ENCODE measurements around the gene ERGIC2. TPM values are rescaled to one million over a fixed set of nuclear protein-coding genes. Genes with fewer than 3 reads are reported as not detected.

ERGIC2 gene
- total RNA-seq, 1 experiment from 2014 or later = 69.8 TPM

DNA sequence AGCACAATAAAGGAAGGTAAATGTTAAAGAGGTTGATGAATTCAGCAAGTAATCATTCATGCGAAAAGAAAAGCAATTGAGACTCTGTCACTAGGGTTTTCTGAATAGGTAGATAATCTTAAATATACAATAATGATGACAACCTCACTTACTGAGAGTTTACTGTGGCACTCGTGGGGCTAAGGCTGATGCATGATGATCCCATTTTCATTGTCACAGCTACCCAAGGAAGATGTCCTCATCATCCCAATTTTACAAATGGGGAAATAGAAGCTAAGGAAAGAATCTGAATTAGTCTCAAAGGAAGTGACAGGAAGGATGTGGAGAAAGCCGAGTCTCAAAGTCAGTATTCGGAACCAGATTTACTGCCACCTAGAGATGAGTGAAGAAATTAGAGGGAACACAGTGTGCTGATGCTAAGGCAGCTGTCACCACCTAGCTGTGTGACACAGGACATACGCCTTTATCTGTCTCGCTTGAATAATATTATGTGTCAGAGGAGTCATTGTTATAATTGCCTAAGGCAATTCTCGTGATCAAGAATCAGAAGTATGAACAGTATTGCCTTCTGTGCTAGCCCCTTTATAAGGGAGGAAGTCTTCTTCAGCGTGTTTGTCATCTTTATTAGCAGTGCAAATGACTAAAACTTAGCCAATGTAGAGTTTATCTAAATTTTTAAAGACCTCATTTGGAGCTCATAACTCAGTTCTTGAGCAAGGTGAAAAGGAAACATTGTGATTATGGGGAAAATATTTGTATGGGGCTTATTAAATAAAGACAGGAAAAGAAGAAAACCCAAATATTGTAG is 63.2 kb downstream of the ERGIC2 start:
- peaks cover 15% of the 10 kb centered on the region in 2 experiments for H3K9me3 Mint-ChIP-seq
- DNase-seq = peak; percentile 68
- Histone ChIP-seq H2BK15ac (ENCODE audit: low read depth, low read length) (no peak overlapping the region), H3K9ac (ENCODE audit: extremely low read depth, insufficient read length, low read length) (no peak overlapping the region), H3K4me2 (ENCODE audit: insufficient read depth, insufficient read length, low read length) (no peak overlapping the region), H3K27ac (ENCODE audit: insufficient read length, low read depth, low read length) (no peak overlapping the region), H3K79me1 (ENCODE audit: insufficient read depth, low read depth, low read length, poor library complexity, severe bottlenecking) (no peaks in the 10 kb centered on the region), H4K5ac (ENCODE audit: insufficient read length, low read depth, low read length) (no peak overlapping the region), H3K14ac (ENCODE audit: insufficient read depth, low read length) (no peak overlapping the region), H3K4ac (ENCODE audit: low read depth, low read length) (no peak overlapping the region), H3T11ph (ENCODE audit: low read length) (no peak overlapping the region), H2BK20ac (ENCODE audit: low read depth, low read length, poor library complexity, severe bottlenecking) (no peak overlapping the region), H2BK12ac (ENCODE audit: insufficient read length, low read depth, low read length) (no peak overlapping the region), H3K79me2 (ENCODE audit: insufficient read depth, low read length) (no peaks in the 10 kb centered on the region), H3K23ac (ENCODE audit: insufficient read length, low read depth, low read length) (no peak overlapping the region), H4K91ac (ENCODE audit: insufficient read length, low read depth, low read length) (no peak overlapping the region), H2BK120ac (ENCODE audit: low read depth, low read length, poor library complexity, severe bottlenecking) (no peak overlapping the region), H3K9me3 (ENCODE audit: control insufficient read depth, low read depth, low read length) (peaks cover 8% of the 10 kb centered on the region), H3K4me1 (ENCODE audit: insufficient read depth, low read length) (peaks cover 4% of the 10 kb centered on the region; the same call in 1 of the 2 replicates), H4K8ac (replicated peaks; ENCODE audit: insufficient read length, low read depth, low read length) (no peak overlapping the region), H3K18ac (ENCODE audit: insufficient read length, low read depth, low read length) (no peak overlapping the region), H4K20me1 (ENCODE audit: control insufficient read depth, insufficient read depth, insufficient read length) (no peaks in the 10 kb centered on the region), H2AFZ (ENCODE audit: low read length) (no peak overlapping the region), H2BK5ac (ENCODE audit: insufficient read length, low read length) (no peak overlapping the region), H2AK5ac (ENCODE audit: insufficient read length, low read length) (no peak overlapping the region), H3K27me3 (ENCODE audit: insufficient read depth, low read length) (no peaks in the 10 kb centered on the region), H3K56ac (ENCODE audit: insufficient read length, low read depth, low read length) (no peak overlapping the region), H3K23me2 (ENCODE audit: insufficient read length, low read depth, low read length, poor library complexity, severe bottlenecking) (no peaks in the 10 kb centered on the region)
- no CpG with 5 or more reads among the region's 8 CpGs for WGBS (ENCODE audit: extremely low coverage, insufficient read length, low lambda C conversion rate)
- peaks cover 9 to 14% of the 10 kb centered on the region in 2 experiments for H3K4me1 Mint-ChIP-seq
- no peak overlapping the region for H3K4me3 Mint-ChIP-seq
- TF ChIP-seq, protein P1, sequence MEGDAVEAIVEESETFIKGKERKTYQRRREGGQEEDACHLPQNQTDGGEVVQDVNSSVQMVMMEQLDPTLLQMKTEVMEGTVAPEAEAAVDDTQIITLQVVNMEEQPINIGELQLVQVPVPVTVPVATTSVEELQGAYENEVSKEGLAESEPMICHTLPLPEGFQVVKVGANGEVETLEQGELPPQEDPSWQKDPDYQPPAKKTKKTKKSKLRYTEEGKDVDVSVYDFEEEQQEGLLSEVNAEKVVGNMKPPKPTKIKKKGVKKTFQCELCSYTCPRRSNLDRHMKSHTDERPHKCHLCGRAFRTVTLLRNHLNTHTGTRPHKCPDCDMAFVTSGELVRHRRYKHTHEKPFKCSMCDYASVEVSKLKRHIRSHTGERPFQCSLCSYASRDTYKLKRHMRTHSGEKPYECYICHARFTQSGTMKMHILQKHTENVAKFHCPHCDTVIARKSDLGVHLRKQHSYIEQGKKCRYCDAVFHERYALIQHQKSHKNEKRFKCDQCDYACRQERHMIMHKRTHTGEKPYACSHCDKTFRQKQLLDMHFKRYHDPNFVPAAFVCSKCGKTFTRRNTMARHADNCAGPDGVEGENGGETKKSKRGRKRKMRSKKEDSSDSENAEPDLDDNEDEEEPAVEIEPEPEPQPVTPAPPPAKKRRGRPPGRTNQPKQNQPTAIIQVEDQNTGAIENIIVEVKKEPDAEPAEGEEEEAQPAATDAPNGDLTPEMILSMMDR (conservative IDR thresholded peaks at IDR 0.05) = peak; percentile 88
- H3K27me3 Mint-ChIP-seq (ENCODE audit: low read depth) = no peaks in the 10 kb centered on the region
- H3K27ac Mint-ChIP-seq = no peak overlapping the region; a peak in 1 of 7 replicates
- H3K36me3 Mint-ChIP-seq (ENCODE audit: insufficient read depth in 1 of 3, low read depth in 3 of 3) = peaks cover 15 to 23% (median 18%) of the 10 kb centered on the region in 3 experiments
